GM23338 (cell line): ENCODE data around the gene LILRB5. TPM values are rescaled to one million over a fixed set of nuclear protein-coding genes. Genes with fewer than 3 reads are reported as not detected.
"Not testable (repeated sequence)": the region's sequence is repeated elsewhere in the genome, so short reads cannot be mapped to it uniquely, and the experiment has no call there.

Source experiments
- ATAC-seq: fragments of 200-7000 bp; cut with Tn5 transposase; 3 replicates; pipeline ENCODE4 v1.9.1; 2020
- DNase-seq: peaks from one replicate; pipeline ENCODE4 v3.0.0-alpha.2; 2015; ENCODE audit warnings: low spot score
- H2AFZ ChIP-seq: fragments of 200-600 bp; sonication (generic); 2 replicates; pipeline ENCODE4 v1.8.0; 2016; ENCODE audit warnings: antibody characterized with exemption, mild to moderate bottlenecking, moderate library complexity
- H3F3A ChIP-seq: fragments of 200-600 bp; sonication (generic); replicated peaks from 2 replicates; pipeline ENCODE4 v1.8.0; 2017; ENCODE audit warnings: antibody characterized with exemption, mixed run types, low read depth
- H3K27ac ChIP-seq: fragments of 200-600 bp; sonication (generic); 2 replicates; pipeline ENCODE4 v1.6.1; 2016; ENCODE audit warnings: low read depth
- H3K27me3 ChIP-seq: fragments of 200-600 bp; sonication (generic); 2 replicates; pipeline ENCODE4 v1.8.0; 2016; ENCODE audit warnings: mild to moderate bottlenecking, mixed run types, moderate library complexity; ENCODE audit not compliant: insufficient read depth
- H3K36me3 ChIP-seq: fragments of 200-600 bp; sonication (generic); 2 replicates; pipeline ENCODE4 v1.8.0; 2016; ENCODE audit warnings: mild to moderate bottlenecking; ENCODE audit not compliant: insufficient read depth
- H3K4me1 ChIP-seq: fragments of 200-600 bp; sonication (generic); 2 replicates; pipeline ENCODE4 v1.8.0; 2016; ENCODE audit warnings: mild to moderate bottlenecking, moderate library complexity; ENCODE audit not compliant: insufficient read depth
- H3K4me2 ChIP-seq: fragments of 200-600 bp; sonication (generic); 2 replicates; pipeline ENCODE4 v1.7.1; 2017; ENCODE audit warnings: mixed run types
- H3K4me3 ChIP-seq: fragments of 200-600 bp; sonication (generic); 2 replicates; pipeline ENCODE4 v1.6.1; 2016; ENCODE audit warnings: mixed run types
- H3K79me2 ChIP-seq: fragments of 200-600 bp; sonication (generic); replicated peaks from 2 replicates; pipeline ENCODE4 v1.8.0; 2017; ENCODE audit warnings: mild to moderate bottlenecking; ENCODE audit not compliant: insufficient read depth
- H3K9me2 ChIP-seq: fragments of 200-600 bp; sonication (generic); 2 replicates; pipeline ENCODE4 v1.8.0; 2017; ENCODE audit not compliant: insufficient read depth
- H4K20me1 ChIP-seq: fragments of 200-600 bp; sonication (generic); replicated peaks from 2 replicates; pipeline ENCODE4 v1.8.0; 2017; ENCODE audit warnings: mild to moderate bottlenecking; ENCODE audit not compliant: insufficient read depth
- H3K27ac Mint-ChIP-seq: 2 replicates; pipeline ENCODE4 v1.8.0; 2020; ENCODE audit warnings: inconsistent platforms, mild to moderate bottlenecking, moderate library complexity, mixed read lengths
- H3K27me3 Mint-ChIP-seq: 3 replicates; pipeline ENCODE4 v1.8.0; 2022; ENCODE audit warnings: low read depth, mild to moderate bottlenecking, moderate library complexity, mixed read lengths, inconsistent platforms; ENCODE audit not compliant: insufficient read depth, poor library complexity
- H3K36me3 Mint-ChIP-seq: 3 replicates; pipeline ENCODE4 v1.8.0; 2021; ENCODE audit warnings: low read depth, mild to moderate bottlenecking, inconsistent platforms, moderate library complexity, mixed read lengths
- H3K4me1 Mint-ChIP-seq: 3 replicates; pipeline ENCODE4 v1.8.0; 2020; ENCODE audit warnings: mild to moderate bottlenecking, inconsistent platforms, mixed read lengths
- H3K4me3 Mint-ChIP-seq: 3 replicates; pipeline ENCODE4 v1.8.0; 2021; ENCODE audit warnings: moderate library complexity, mild to moderate bottlenecking, inconsistent platforms, mixed read lengths
- H3K9me3 Mint-ChIP-seq: 3 replicates; pipeline ENCODE4 v1.8.0; 2020; ENCODE audit warnings: moderate library complexity, mild to moderate bottlenecking, inconsistent platforms, mixed read lengths
- CREB1 ChIP-seq: fragments of 250-450 bp; sonication (Bioruptor Pico); IDR thresholded peaks from 2 replicates; pipeline ENCODE4 v1.5.0; 2020; ENCODE audit warnings: low read depth, mild to moderate bottlenecking, moderate library complexity
- EZH2 ChIP-seq: fragments of 200-600 bp; sonication (generic); IDR thresholded peaks from one replicate; pipeline ENCODE4 v1.8.0; 2017; ENCODE audit warnings: antibody characterized with exemption, mild to moderate bottlenecking, low read depth; ENCODE audit not compliant: unreplicated experiment
- NANOG ChIP-seq: IDR thresholded peaks from 2 replicates; pipeline ENCODE4 v1.6.1; 2016; ENCODE audit warnings: antibody characterized with exemption, borderline replicate concordance
- REST ChIP-seq: IDR thresholded peaks from one replicate; pipeline ENCODE4 v1.6.1; 2018; ENCODE audit warnings: antibody characterized with exemption; ENCODE audit not compliant: unreplicated experiment
- STAT1 ChIP-seq: IDR thresholded peaks from one replicate; pipeline ENCODE4 v1.6.1; 2016; ENCODE audit warnings: antibody characterized with exemption; ENCODE audit not compliant: unreplicated experiment
- polyA plus RNA-seq: library from polyadenylated mRNA; unstranded; fragments of >200 nt; fragmentation: Nextera tagmentation; extraction: Ambion mirVana; gene quantifications from 2 replicates; pipeline ENCODE4 v1.2.1, GENCODE V29; 2016
- total RNA-seq: library from RNA; depleted of rRNA; stranded (reverse); fragments of >200 nt; shearing (Covaris generic); gene quantifications from 2 replicates; pipeline ENCODE4 v1.2.3, GENCODE V29; 2014

LILRB5 gene
- total and polyA plus RNA-seq, 2 experiments from 2014 or later: not detected

- H3K4me3 ChIP-seq: no peak overlapping the region
- H4K20me1 ChIP-seq: no peaks in the 10 kb centered on the region
- H3K79me2 ChIP-seq: no peaks in the 10 kb centered on the region
- Mint-ChIP-seq H3K27me3 (peaks cover 16% of the 10 kb centered on the region), H3K36me3 (no peaks in the 10 kb centered on the region), H3K27ac (no peak overlapping the region), H3K4me3 (no peak overlapping the region), H3K9me3 (no peaks in the 10 kb centered on the region), H3K4me1 (no peaks in the 10 kb centered on the region)
- no peaks in the 10 kb centered on the region for H3K27me3 ChIP-seq
- no peak overlapping the region for H2AFZ ChIP-seq
- TF ChIP-seq CREB1 (CRISPR knock-in tag) (no peak), NANOG (no peak), EZH2 (no peak), STAT1 (no peak), REST (no peak)
- H3K36me3 ChIP-seq: no peaks in the 10 kb centered on the region
- no peaks in the 10 kb centered on the region for H3K4me1 ChIP-seq
- no peaks in the 10 kb centered on the region for H3F3A ChIP-seq
- DNase-seq (no peak), ATAC-seq (no peak)
- no peaks in the 10 kb centered on the region for H3K9me2 ChIP-seq
- H3K27ac ChIP-seq: no peak overlapping the region
- no peak overlapping the region for H3K4me2 ChIP-seq
These were observed 22.4 kb upstream of the LILRB5 start for GRCh38 chr19:54279406-54279962.

GRCh38 chr19:54278571-54279195 is 21.6 kb upstream of the LILRB5 start:
- not testable (repeated sequence) for H3K79me2 ChIP-seq, DNase-seq, H3K36me3 Mint-ChIP-seq, H3K4me2 ChIP-seq, H3F3A ChIP-seq, H3K4me1 ChIP-seq, H3K4me1 Mint-ChIP-seq, H2AFZ ChIP-seq, H3K27ac ChIP-seq, H3K4me3 ChIP-seq, H3K27ac Mint-ChIP-seq, H3K4me3 Mint-ChIP-seq, ATAC-seq, H3K36me3 ChIP-seq, H3K9me3 Mint-ChIP-seq, H4K20me1 ChIP-seq, H3K9me2 ChIP-seq, H3K27me3 ChIP-seq
- peaks cover 16% of the 10 kb centered on the region for H3K27me3 Mint-ChIP-seq

GRCh38 chr19:54278056-54278455 is 21.0 kb upstream of the LILRB5 start:
- H3K79me2 ChIP-seq, H3K4me1 Mint-ChIP-seq, H4K20me1 ChIP-seq, H3K36me3 Mint-ChIP-seq, H3K27ac ChIP-seq, H3K4me2 ChIP-seq, H3K27me3 ChIP-seq, H3K4me3 ChIP-seq, H2AFZ ChIP-seq, H3K4me1 ChIP-seq, H3K9me3 Mint-ChIP-seq, H3F3A ChIP-seq, ATAC-seq, DNase-seq, H3K9me2 ChIP-seq, H3K4me3 Mint-ChIP-seq, H3K27ac Mint-ChIP-seq, H3K36me3 ChIP-seq: not testable (repeated sequence)
- H3K27me3 Mint-ChIP-seq: peaks cover 16% of the 10 kb centered on the region

- H3K79me2 ChIP-seq, H3K9me2 ChIP-seq, H3F3A ChIP-seq, H3K36me3 Mint-ChIP-seq, ATAC-seq, H3K4me1 Mint-ChIP-seq, H3K4me2 ChIP-seq, H3K4me3 Mint-ChIP-seq, H3K27ac ChIP-seq, DNase-seq, H2AFZ ChIP-seq, H3K4me1 ChIP-seq, H3K27ac Mint-ChIP-seq, H3K9me3 Mint-ChIP-seq, H3K27me3 ChIP-seq, H4K20me1 ChIP-seq, H3K4me3 ChIP-seq, H3K36me3 ChIP-seq: not testable (repeated sequence)
- H3K27me3 Mint-ChIP-seq: peaks cover 16% of the 10 kb centered on the region
These were observed 20.1 kb upstream of the LILRB5 start for GRCh38 chr19:54277111-54277615.
